Neural progenitor cell (in vitro differentiated cells): ENCODE measurements around the gene PEAK1.

Experiments
- EZH2 ChIP-seq: fragments of 200-600 bp; sonication (generic); IDR thresholded peaks from 2 replicates; pipeline ENCODE4 v1.6.1; 2017; ENCODE audit warnings: antibody characterized with exemption, mild to moderate bottlenecking, moderate library complexity
- EZH2phosphoT487 ChIP-seq: fragments of 200-600 bp; sonication (generic); IDR thresholded peaks from 2 replicates; pipeline ENCODE4 v1.6.1; 2017; ENCODE audit warnings: antibody characterized with exemption
- TF ChIP-seq, protein P1 (sequence below): fragments of 200-600 bp; sonication (generic); IDR thresholded peaks from 2 replicates; pipeline ENCODE4 v1.5.1; 2017; ENCODE audit warnings: antibody characterized with exemption, mild to moderate bottlenecking

DNA sequence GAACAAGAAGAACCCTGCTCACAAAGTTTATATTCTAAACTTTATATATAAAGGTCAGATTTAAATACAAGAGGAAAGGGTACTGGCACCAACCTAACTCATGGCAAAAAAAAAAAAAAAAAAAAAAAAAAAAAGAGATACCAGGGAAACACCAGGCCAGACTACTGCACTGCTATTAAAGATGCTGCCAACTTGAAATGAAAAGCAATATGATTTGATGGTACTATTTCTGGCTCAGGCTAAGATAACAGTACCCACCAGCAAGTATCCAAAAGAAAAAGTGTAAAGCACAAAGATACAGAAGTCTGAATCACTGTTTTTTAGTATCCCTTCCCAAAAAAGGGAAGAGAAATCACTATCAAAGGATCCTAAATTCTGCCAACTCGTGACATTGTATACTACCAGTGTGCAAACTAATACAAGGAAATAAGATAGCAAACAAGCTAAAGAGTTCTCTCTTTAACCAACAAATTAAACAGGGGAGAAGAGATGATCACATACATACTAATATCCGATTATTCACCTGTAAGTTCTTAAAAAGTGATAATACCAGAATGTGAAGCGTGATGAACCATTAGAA is 28.4 kb downstream of the PEAK1 start:
- TF ChIP-seq, protein P1, sequence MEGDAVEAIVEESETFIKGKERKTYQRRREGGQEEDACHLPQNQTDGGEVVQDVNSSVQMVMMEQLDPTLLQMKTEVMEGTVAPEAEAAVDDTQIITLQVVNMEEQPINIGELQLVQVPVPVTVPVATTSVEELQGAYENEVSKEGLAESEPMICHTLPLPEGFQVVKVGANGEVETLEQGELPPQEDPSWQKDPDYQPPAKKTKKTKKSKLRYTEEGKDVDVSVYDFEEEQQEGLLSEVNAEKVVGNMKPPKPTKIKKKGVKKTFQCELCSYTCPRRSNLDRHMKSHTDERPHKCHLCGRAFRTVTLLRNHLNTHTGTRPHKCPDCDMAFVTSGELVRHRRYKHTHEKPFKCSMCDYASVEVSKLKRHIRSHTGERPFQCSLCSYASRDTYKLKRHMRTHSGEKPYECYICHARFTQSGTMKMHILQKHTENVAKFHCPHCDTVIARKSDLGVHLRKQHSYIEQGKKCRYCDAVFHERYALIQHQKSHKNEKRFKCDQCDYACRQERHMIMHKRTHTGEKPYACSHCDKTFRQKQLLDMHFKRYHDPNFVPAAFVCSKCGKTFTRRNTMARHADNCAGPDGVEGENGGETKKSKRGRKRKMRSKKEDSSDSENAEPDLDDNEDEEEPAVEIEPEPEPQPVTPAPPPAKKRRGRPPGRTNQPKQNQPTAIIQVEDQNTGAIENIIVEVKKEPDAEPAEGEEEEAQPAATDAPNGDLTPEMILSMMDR = no peak
- TF ChIP-seq EZH2 (no peak), EZH2phosphoT487 (no peak)
